ENCODE measurements around the gene ZNF268.

ZNF268 gene

GRCh38 chr12:133181238-133181959 lies at the start of gene ZNF268:
Gene ZNF268, plus strand, starts transcription at chr12:133181495. Its CDS starts 503 bp downstream, at chr12:133181998.
- intact Hi-C loops (cut with DNase I), result loop anchor here (1.0 kb wide), 1 partner anchor 101 kb away; the partner anchor contains the start of gene ZNF140
- peak; percentile 80 to 96 (median 90) for DNase-seq

- no peak for DNase-seq
- intact Hi-C loops (cut with DNase I), result no loop called here
These were observed 45.5 kb upstream of the ZNF268 start for GRCh38 chr12:133135747-133136146.

GRCh38 chr12:133145981-133146380 lies 35.3 kb upstream of the ZNF268 start:
- no peak for DNase-seq
- intact Hi-C loops (cut with DNase I), result no loop called here

GRCh38 chr12:133156125-133156690 lies 25.1 kb upstream of the ZNF268 start:
- intact Hi-C loops (cut with DNase I), result no loop called here
- DNase-seq, result no peak

GRCh38 chr12:133165776-133166175 lies 15.5 kb upstream of the ZNF268 start:
- DNase-seq, result no peak
- intact Hi-C loops (cut with DNase I), result no loop called here

- DNase-seq, result no peak
- intact Hi-C loops (cut with DNase I), result no loop called here
These were observed 8.8 kb upstream of the ZNF268 start for GRCh38 chr12:133172491-133172890.

- intact Hi-C loops (cut with DNase I), result no loop called here
- no peak for DNase-seq
These were observed 6.4 kb upstream of the ZNF268 start for GRCh38 chr12:133174901-133175300.

GRCh38 chr12:133180669-133181068 lies 626 bp upstream of the ZNF268 start:
- no peak for DNase-seq
- intact Hi-C loops (cut with DNase I), result loop anchor here (1.0 kb wide), 1 partner anchor 100 kb away; the partner anchor contains the start of gene ZNF140

- DNase-seq, result no peak
- intact Hi-C loops (cut with DNase I), result no loop called here
These were observed 8.9 kb downstream of the ZNF268 start for GRCh38 chr12:133190176-133190575.

- DNase-seq, result no peak
- intact Hi-C loops (cut with DNase I), result no loop called here
These were observed 11.6 kb downstream of the ZNF268 start for GRCh38 chr12:133192847-133193246.

GRCh38 chr12:133201888-133202287 lies 20.6 kb downstream of the ZNF268 start:
- no peak for DNase-seq
- intact Hi-C loops (cut with DNase I), result no loop called here

- no peak for DNase-seq
- intact Hi-C loops (cut with DNase I), result no loop called here
These were observed 21.4 kb downstream of the ZNF268 start for GRCh38 chr12:133202493-133203343.

GRCh38 chr12:133203344-133204263 lies 22.3 kb downstream of the ZNF268 start:
- intact Hi-C loops (cut with DNase I), result no loop called here
- no peak for DNase-seq

GRCh38 chr12:133204264-133204603 lies 22.9 kb downstream of the ZNF268 start:
- no peak for DNase-seq
- intact Hi-C loops (cut with DNase I), result no loop called here

- intact Hi-C loops (cut with DNase I), result no loop called here
- no peak for DNase-seq
These were observed 25.1 kb downstream of the ZNF268 start for GRCh38 chr12:133206390-133206789.

GRCh38 chr12:133215724-133216123 lies 34.4 kb downstream of the ZNF268 start:
- intact Hi-C loops (cut with DNase I), result no loop called here
- no peak for DNase-seq

GRCh38 chr12:133217219-133217618 lies 35.9 kb downstream of the ZNF268 start:
- intact Hi-C loops (cut with DNase I), result no loop called here
- DNase-seq, result no peak

- no peak for DNase-seq
- intact Hi-C loops (cut with DNase I), result no loop called here
These were observed 39.2 kb downstream of the ZNF268 start for GRCh38 chr12:133220521-133220920.

- DNase-seq, result no peak
- intact Hi-C loops (cut with DNase I), result no loop called here
These were observed 39.9 kb downstream of the ZNF268 start for GRCh38 chr12:133221241-133221640.

Measured in head of caudate nucleus (tissue), 42 donors.